ENCODE measurements around the gene SMURF1.

The SMURF1 gene

DNA sequence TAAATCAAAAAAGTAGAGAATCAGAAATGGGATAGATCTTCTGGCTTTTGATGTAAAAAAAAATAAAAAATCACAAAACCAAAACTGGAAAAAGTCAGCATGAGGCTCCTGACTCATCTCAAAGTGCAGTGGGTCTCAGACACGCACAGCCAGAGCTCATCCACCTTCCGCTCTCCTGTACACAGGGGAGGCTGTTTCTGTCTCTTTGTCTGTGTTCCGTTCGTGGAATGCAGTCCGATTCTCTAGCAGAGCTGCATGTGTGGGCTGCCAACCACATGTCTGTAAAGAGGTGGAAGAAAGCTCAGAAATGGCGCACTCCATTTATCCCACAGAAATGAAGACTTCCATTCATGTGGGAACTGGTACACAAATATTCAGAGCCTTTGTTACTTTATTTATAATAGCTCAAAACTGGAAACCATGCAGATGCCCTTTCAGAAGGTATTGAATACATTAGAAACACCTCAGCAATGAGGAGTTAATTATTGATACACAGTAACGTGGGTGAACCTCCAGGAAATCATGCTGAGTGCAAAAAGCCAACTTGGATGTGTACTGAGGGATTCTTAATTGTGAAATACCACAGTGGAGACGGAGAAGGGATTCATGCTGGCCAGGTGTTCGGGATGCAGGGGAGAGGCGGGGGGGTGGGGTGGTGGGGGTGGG, 142.3 kb downstream of the SMURF1 start:
- no peak for DNase-seq

DNA sequence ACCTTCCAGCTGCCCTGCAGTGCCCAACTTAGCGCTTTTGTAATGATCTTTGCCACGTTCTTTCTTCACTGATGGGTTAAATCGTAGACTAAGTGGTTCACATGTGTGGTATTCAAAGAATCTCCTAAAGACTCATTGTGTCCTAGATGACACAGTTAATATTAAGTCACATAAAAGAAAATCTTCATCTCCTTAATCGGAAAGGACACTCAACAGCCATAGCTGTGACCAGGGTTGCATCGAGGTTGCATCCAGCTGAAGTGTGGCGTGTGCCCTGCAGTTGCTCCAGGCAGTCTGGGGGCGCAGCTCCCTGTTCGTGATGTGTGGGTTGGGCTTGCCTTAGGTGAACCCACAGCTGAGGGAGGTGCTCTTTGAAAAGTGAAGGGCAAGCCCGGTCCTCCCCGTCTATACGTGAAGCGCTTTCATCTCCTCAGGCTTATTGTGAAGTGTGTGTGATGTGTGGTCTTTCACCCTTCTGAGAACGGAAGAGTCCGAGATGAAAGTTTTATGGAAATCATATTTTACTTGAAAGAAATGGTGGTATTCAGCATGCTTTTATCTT, 142.9 kb downstream of the SMURF1 start:
- DNase-seq = no peak

DNA sequence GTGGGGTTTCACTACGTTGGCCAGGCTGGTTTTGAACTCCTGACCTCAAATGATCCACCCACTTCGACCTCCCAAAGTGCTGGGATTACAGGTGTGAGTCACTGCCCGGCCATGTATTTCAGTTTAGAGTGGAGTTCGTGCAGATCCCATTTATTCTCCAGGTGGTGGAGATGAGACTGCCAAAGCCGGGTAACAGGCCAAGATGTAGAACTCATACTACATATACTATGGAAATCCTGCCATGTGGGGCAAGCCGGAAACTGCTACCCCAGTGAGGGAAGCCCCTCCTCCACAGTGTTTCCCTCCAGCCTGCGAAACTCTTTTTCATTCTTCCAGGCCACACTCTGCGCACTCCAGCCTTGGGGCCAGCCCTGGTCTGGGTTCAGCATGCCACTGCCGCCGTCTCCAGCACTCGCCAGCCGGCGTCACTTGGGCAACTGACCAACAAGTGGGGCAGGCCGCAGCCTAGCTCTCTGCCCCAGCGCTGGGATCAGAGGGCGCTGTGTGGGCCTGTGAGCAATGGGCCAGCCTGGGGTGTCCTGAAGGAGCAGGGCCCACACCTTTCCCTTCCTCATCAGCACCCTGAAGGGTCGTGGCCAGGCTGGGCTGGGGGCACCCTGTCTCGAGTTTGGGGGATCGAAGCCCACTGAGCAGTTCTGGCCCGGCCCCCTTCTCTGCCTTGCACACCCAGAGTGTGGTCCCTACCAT, 143.6 kb downstream of the SMURF1 start:
- DNase-seq = no peak

DNA sequence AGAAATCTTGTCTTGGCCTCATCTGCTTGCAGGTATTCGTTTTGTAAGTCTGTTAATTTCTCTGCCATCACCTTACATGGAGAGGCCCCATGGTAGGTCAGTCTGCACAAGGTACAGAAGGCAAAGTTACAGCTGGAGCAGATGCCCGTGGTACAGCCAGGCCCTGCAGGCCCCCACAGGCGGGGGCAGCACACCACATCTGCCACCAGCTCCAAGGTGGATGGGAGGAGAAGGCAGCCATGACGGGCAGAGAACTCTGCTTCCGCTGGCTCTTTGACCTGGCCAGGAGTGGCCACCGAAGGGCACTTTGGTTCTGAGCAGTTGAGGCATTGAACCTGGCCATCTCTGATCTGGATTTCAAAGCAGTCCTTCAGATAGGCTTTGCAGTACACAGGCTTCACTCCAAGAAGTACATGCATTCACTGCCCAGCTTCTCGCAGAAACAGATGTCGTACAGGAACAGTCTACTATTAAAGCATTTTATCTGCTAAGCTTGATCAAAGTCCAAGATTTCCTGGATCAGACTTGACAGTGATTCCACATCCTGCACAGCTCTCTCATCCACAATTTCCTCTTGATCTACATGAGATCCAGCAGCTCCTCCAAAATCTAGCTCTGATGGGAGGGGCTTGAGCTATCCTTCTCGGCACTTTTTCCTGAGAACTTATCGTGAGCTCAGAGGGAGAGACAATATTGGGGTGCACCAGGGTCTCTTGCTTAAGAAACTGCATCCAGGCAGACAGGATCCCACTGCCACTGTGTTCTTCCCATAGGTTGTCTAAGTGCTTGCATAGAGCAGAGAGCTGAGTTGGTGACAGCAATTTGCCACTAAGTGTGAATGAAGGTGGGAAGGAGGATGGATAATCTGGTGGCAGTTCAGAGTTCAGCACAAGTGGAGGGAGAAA, 144.8 kb downstream of the SMURF1 start:
- no peak for DNase-seq

DNA sequence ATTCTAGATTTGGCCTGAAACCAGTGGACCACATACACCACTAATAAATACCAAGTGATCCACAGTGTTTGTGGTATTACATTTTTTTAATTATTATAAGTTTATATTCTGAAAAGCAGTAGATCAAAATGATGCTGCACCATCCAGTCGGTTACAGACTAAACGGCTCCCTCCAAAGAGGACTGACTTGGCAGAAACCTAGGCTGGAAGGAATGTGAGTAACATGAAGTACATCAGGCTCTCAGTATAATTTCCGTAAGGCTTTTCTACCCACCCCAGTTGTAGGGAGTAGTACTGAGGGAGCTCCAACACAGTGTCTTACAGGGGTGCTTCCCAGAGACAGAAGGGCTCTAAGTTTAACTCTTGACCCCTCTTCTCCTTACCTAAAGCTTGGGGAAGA, 146.1 kb downstream of the SMURF1 start:
- DNase-seq = no peak

DNA sequence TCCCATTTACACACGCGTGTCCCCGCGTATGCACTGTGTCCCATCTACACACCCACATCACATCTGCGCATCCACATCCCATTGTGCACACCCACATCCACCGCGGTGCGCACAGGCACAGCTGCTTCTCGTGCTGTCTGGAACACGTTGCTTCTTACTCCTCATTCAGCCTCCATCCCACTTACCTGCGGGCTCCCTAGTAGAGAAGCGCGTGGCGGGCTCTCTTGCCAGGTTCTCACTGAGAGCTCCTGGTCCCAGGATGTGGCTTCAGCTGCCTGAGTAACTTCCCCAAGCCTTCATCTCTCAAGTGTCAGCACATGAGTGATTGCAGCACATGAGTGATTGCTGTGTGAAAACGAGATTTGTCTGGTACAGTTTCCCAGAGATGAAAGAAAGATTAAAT, 147.8 kb downstream of the SMURF1 start:
- no peak for DNase-seq

DNA sequence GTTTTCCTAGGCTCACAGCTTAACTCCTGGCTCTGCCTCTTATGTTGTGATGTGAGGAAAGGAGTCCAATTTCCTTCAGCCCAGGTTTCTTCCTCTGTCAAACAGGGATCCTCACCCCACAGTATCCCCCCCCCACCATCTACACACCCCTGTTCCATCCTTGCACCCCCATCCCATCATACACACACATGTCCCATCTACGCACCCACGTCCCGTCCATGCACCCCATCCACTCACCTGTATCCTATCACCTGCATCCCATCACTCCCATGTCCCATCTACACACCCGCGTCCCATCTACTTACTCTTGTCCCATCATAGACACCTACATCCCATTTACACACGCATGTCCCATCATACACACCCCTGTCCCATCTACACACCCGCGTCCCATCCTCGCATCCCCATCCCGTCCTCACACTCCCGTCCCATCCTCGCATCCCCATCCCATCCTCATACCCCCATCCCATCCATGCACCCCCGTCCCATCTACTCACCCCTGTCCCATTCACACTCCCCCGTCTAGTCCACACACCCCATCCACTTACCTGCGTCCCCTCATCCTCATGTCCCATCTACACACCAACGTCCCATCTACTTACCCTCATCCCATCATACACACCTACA, 148.3 kb downstream of the SMURF1 start:
- no peak for DNase-seq

DNA sequence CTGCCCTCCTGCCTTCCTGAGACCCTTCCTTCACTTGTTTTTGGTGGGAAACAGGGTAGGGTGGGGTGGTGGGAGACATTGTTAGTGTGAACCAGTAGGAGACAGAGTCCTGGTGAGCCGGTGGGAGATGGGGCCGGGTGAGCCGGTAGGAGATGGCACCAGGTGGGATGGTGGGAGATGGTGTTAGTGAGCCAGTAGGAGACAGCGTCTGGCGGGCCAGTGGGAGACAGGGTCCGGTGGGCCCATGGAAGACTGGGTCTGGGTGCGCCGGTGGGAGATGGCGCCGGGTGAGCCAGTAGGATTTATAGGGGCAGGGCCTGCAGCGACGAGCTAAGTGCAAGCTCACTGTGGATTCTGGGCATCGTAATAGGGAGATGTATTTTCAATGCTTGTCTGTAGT, 148.8 kb downstream of the SMURF1 start:
- DNase-seq = no peak

DNA sequence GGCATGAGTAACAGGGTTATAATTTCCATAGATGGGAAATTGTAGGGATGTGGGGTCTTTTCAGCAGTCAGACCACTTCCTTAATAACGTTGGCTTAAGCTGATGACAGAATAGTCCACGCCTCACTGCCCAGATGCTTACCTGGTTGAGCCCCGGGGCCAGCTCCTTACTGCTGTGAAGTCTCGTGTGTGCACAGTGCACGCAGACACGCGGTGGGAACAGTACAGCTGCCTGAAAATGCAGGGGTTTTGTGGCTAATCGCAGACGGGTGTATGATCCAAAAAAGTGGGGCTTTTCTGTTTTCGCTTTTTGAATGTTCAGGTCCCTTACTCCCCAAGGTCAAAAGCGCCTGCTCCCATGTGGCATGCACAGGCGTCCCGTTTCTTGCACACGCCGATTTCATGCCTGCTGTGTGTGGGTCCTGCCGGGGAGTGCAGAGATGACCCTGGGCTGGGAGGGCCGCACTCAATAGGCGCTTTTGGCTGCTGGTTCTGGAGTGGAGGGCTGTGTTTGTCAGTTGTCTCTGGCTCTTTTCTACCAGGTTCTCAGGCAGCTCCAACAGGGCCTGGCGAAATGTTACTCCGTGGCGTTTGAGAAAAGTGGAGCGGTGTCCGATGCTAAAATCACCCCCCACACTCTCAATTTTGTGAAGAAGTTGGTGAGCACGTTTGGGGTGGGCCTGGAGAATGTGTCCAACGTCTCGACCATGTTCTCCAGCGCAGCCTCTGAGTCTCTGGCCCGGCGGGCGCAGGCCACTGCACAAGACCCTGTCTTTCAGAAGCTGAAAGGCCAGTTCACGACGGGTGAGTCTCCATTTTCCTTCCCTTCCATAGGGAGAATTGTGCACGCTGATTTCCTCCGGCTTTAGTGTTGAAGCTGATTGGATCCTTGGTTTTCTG, 149.6 kb downstream of the SMURF1 start:
- DNase-seq = no peak

DNA sequence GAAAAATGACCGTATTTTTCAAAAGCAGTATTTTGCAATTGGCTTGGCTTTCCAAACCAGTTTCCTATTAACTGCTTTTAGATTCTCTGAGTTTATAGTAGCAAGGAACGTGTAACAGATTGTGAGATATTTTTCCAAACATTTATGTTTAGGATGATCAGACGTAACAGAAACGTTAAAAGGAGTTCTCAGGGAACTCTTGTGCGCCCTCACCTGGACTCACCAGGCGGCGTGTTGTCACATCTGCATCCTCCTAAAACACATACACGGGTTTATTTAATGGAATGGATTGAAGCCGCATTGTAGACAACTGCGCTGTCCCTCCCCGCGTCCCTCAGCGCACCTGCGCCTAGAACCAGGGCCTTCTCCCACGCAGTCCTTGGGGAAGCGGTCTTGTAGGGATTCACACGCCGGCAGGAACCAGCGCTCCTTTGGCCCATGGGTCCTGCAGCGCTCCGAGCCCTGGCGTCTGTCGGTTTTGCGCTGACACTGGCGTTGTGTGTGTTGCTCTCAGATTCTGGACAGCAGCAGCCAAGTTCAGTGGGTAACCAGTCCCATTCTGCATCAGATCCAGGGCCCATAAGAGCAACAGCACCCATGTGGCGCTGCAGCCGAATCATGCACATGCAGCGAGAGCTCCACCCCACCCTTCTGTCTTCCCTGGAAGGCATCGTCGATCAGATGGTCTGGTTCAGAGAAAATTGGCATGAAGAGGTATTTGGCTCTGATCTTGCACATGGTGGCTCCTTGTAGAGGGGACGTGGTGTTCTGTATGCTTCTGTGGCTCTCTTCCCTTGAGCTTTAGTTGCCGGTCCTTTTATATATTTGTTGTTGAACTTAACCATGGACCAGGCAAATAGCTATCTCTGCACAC, 150.6 kb downstream of the SMURF1 start:
- no peak for DNase-seq

DNA sequence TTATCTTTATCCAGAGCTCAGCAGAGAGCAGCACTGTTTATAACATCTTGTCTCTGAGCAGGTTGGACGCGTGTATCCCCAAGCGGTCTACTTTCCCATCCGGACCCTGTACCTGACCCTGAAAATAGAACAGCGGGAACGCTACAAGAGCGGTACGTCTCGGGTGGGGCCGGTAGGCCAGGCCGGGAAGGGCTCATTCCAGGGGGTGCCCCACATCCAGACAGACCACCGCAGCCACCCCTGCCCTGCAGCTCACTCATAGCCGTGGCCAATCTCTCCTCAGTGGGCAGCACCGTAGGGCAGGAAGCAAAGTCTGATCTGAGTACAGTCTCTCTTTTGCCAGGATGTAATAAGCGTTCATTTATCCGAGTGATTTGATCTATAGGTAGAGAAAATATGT, 151.8 kb downstream of the SMURF1 start:
- no peak for DNase-seq

DNA sequence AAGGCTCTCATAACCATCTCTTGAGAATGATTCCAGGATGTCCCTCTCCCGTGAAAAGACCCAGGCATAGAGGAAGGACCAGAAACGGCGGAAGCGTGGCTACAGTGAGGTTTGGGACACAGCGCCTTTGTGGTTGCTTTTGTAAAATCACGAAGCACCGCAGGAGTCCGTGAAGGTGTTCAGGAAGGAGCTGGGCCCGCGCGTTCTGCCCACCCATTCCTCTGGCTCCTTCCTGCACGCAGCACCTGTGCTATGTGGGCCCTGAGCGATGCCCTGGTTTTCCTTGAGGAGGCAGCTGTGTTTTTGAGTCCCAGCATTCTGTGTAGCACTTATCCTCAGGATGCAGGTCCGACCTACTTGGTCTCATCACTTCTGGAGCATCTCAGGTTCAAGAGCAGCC, 152.8 kb downstream of the SMURF1 start:
- no peak for DNase-seq

DNA sequence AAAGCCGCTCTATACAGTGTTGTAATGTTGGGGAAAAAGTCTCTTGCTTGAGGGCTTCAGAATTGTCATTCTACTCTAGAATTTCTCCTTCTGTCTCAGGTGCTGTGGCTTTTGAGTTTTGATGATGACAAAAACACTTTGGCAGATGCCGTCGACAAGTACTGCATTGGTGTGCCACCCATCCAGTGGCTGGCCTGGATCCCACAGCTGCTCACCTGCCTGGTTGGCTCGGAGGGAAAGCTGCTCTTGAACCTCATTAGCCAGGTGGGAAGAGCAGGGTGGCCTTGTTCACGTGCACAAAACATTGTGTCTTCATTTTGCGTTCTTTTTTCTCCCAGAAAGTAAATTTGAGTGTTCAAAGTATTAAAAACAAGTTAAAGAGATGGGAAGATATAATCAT, 153.6 kb downstream of the SMURF1 start:
- no peak for DNase-seq

DNA sequence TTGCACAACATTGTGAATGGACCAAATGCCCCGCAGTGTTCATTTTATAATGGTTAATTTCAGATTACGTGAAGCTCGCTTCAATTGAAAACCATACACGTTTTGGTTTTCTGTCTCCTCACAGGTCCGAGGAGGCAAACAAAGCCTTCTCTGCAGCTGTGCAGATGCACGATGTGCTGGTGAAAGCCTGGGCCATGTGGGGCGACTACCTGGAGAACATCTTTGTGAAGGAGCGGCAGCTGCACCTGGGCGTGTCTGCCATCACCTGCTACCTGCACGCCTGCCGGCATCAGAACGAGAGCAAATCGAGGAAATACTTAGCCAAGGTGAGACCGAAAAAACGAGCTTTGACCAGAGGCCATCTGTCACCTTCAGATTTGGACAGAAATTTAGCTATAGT, 155.3 kb downstream of the SMURF1 start:
- no peak for DNase-seq

DNA sequence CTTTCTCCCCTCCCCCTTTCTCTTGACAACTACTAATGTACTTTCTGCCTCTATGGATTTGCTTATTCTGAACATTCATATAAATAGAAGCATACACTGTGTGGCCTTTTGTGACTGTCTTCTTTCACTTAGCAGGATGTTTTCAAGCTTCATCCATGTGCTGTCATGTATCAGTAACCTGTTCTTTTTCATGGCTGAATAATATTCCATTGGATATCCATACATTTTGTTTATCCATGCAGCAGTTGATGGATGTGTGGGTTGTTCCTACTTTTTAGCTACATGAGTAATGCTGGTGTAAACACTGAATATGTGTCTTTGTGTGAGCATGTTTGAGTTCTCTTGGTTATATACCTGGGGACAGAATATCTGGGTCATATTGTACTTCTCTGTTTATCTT, 158.0 kb downstream of the SMURF1 start:
- no peak for DNase-seq

DNA sequence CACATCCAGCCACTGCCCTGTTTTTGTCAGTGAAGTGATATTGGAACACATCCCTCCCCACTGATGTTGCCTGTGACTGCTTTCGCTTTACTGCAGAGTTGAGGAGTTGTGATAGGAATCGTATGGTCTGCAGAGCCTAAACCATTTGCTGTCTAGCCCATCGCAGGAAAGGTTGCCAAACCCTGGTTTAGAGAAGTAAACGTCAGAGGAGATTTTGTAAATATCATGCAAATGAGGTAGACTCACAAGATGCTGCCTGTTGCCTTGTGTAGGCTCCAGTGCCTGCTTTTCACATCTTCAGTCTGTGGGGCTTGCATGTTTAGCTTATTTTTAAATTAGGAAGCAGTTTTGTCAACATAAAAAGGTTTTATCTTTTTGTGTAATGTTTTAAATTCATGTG, 158.5 kb downstream of the SMURF1 start:
- DNase-seq = no peak

DNA sequence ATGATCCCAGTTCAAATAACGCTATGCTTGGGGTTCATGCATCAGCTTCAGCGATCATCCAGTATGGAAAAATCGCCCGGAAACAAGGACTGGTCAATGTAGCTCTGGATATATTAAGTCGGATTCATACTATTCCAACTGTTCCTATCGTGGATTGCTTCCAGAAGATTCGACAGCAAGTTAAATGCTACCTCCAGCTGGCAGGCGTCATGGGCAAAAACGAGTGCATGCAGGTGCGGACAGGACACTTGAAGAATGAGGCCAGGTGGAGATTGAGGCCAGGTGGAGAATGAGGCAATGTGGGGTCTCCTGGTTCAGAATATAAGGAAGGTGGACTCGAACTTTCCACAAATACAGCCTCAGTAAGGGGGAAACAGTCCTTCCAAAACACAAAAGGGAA, 159.8 kb downstream of the SMURF1 start:
- no peak for DNase-seq

DNA sequence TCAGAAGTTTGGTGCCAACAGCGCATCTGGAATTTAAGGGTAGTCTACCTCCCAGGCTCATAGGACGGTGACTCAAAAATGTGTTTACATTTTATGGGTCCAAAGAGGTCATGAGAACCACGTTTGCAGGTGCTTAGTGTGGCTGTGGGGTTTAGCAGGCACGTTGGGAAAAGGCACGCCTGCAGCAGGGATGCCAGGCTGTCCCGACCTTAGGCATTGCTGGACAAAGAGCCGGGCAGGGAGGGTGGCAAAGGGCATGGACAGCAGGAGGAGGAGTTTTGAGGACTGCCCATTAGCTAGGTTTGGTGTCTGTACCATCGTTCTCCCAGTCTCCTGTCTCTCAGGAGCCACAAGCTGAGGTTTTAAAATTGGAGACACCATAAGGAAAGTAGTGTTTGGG, 161.2 kb downstream of the SMURF1 start:
- DNase-seq = no peak

DNA sequence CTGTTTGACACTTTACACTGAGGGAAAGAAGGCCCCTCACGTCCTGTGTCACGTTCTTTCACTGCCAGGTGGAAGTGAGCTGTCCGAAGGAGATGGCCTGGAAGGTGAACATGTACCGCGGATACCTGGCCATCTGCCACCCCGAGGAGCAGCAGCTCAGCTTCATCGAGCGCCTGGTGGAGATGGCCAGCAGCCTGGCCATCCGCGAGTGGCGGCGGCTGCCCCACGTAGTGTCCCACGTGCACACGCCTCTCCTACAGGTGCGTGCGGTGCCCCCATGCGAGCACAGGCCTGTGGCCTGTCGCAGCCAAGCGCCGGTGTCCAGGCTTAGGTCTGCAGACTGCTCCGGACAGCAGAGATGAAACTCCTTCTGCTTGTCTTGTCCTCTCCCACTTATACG, 162.2 kb downstream of the SMURF1 start:
- DNase-seq = no peak

DNA sequence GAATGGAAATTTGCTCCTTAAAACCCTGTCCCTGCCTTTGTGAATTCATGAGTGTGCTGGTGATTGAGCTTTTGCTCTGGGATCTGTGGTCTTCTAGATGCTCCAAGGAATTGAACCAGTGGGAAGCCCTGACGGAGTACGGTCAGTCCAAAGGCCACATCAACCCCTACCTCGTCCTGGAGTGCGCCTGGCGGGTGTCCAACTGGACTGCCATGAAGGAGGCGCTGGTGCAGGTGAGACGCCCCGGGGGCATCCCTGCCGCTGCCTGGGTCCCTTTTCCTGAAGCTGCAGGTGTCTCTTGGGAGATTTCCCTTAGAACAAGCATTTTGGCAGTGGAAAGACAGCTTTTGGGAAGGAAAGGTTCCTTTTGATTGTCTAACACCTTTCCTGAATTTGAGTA, 165.2 kb downstream of the SMURF1 start:
- DNase-seq = no peak

Measured in EL (cell line).